Measurements from ENCODE around the gene WDR88. TPM values are rescaled to one million over a fixed set of nuclear protein-coding genes. Genes with fewer than 3 reads are reported as not detected.

WDR88 gene
- total RNA-seq, 1 donor from 2014 or later, result not detected

- Histone ChIP-seq H3K27ac (no peak overlapping the region), H3K9me3 (no peaks in the 10 kb centered on the region), H3K36me3 (no peaks in the 10 kb centered on the region), H3K4me1 (peaks cover 0 to 10% of the 10 kb centered on the region in 2 donors), H3K4me3 (no peak overlapping the region), H3K27me3 (no peaks in the 10 kb centered on the region)
- DNase-seq (ENCODE audit: low spot score in 2 of 2), result no peak
- intact Hi-C loops (cut with DNase I), result no loop called here
- no peak for TF ChIP-seq CTCF (IDR thresholded peaks at IDR 0.05)
Observed at GRCh38 chr19:33196446-33197193, 64.7 kb downstream of the WDR88 start.

GRCh38 chr19:33197591-33198000 is 65.7 kb downstream of the WDR88 start:
- no peak overlapping the region for H3K4me3 ChIP-seq
- TF ChIP-seq CTCF (IDR thresholded peaks at IDR 0.05), result no peak
- H3K9me3 ChIP-seq, result no peaks in the 10 kb centered on the region
- no peak for DNase-seq (ENCODE audit: low spot score in 2 of 2)
- H3K36me3 ChIP-seq, result peaks cover 0 to 5% of the 10 kb centered on the region in 2 donors
- peaks cover 0 to 10% of the 10 kb centered on the region in 2 donors for H3K4me1 ChIP-seq
- no peaks in the 10 kb centered on the region for H3K27me3 ChIP-seq
- H3K27ac ChIP-seq, result no peak overlapping the region
- intact Hi-C loops (cut with DNase I), result no loop called here

GRCh38 chr19:33198169-33198568 is 66.3 kb downstream of the WDR88 start:
- H3K36me3 ChIP-seq, result peaks cover 0 to 9% of the 10 kb centered on the region in 2 donors
- no peak for TF ChIP-seq CTCF (IDR thresholded peaks at IDR 0.05)
- no peaks in the 10 kb centered on the region for H3K9me3 ChIP-seq
- intact Hi-C loops (cut with DNase I), result no loop called here
- no peak overlapping the region for H3K4me3 ChIP-seq
- no peak overlapping the region for H3K27ac ChIP-seq
- DNase-seq (ENCODE audit: low spot score in 2 of 2), result no peak
- no peaks in the 10 kb centered on the region for H3K27me3 ChIP-seq
- H3K4me1 ChIP-seq, result peaks cover 0 to 10% of the 10 kb centered on the region in 2 donors

- H3K4me1 ChIP-seq, result peaks cover 0 to 7% of the 10 kb centered on the region in 2 donors
- no peak overlapping the region for H3K4me3 ChIP-seq
- H3K9me3 ChIP-seq, result no peaks in the 10 kb centered on the region
- no peaks in the 10 kb centered on the region for H3K27me3 ChIP-seq
- TF ChIP-seq CTCF (IDR thresholded peaks at IDR 0.05), result no peak
- no peak overlapping the region for H3K27ac ChIP-seq
- H3K36me3 ChIP-seq, result peaks cover under 1 to 17% of the 10 kb centered on the region in 2 donors
- no peak for DNase-seq (ENCODE audit: low spot score in 2 of 2)
- intact Hi-C loops (cut with DNase I), result no loop called here
Observed at GRCh38 chr19:33199441-33200265, 67.7 kb downstream of the WDR88 start.

- Histone ChIP-seq H3K4me3 (no peak overlapping the region), H3K4me1 (no peaks in the 10 kb centered on the region), H3K36me3 (peaks cover 9 to 35% of the 10 kb centered on the region in 2 donors), H3K9me3 (no peaks in the 10 kb centered on the region), H3K27me3 (no peaks in the 10 kb centered on the region), H3K27ac (no peak overlapping the region)
- intact Hi-C loops (cut with DNase I), result no loop called here
- no peak for DNase-seq (ENCODE audit: low spot score in 2 of 2)
- TF ChIP-seq CTCF (IDR thresholded peaks at IDR 0.05), result no peak
Observed at GRCh38 chr19:33201473-33201872, 69.6 kb downstream of the WDR88 start.
